Hepatocyte (in vitro differentiated cells): ENCODE results near the gene ALPL. TPM values are rescaled to one million over a fixed set of nuclear protein-coding genes. Genes with fewer than 3 reads are reported as not detected.

Experiments
- DNase-seq: peaks from one replicate; pipeline ENCODE4 v3.0.0-alpha.2; 2016; ENCODE audit warnings: low spot score
- H2AFZ ChIP-seq: fragments of 200-600 bp; sonication (generic); 2 replicates; pipeline ENCODE4 v1.6.0; 2016; ENCODE audit warnings: antibody characterized with exemption, mild to moderate bottlenecking
- H3K27ac ChIP-seq: fragments of 200-600 bp; sonication (generic); 2 replicates; pipeline ENCODE4 v1.5.1; 2016; ENCODE audit warnings: mild to moderate bottlenecking
- H3K27me3 ChIP-seq: fragments of 200-600 bp; sonication (generic); 2 replicates; pipeline ENCODE4 v1.6.1; 2016
- H3K36me3 ChIP-seq: fragments of 200-600 bp; sonication (generic); replicated peaks from 2 replicates; pipeline ENCODE4 v1.5.1; 2016; ENCODE audit warnings: low read depth; ENCODE audit not compliant: insufficient read depth
- H3K4me1 ChIP-seq: fragments of 200-600 bp; sonication (generic); 2 replicates; pipeline ENCODE4 v1.5.1; 2016; ENCODE audit warnings: mild to moderate bottlenecking, moderate library complexity; ENCODE audit not compliant: insufficient read depth
- H3K4me2 ChIP-seq: fragments of 200-600 bp; sonication (generic); 2 replicates; pipeline ENCODE4 v1.6.0; 2016
- H3K4me3 ChIP-seq: fragments of 200-600 bp; sonication (generic); 2 replicates; pipeline ENCODE4 v1.5.1; 2016; ENCODE audit warnings: mild to moderate bottlenecking
- H3K79me2 ChIP-seq: fragments of 200-600 bp; sonication (generic); 2 replicates; pipeline ENCODE4 v1.6.0; 2017; ENCODE audit warnings: mild to moderate bottlenecking
- H3K9me2 ChIP-seq: fragments of 200-600 bp; sonication (generic); replicated peaks from 2 replicates; pipeline ENCODE4 v1.6.0; 2017; ENCODE audit warnings: mild to moderate bottlenecking; ENCODE audit not compliant: insufficient read depth
- H3K9me3 ChIP-seq: fragments of 200-600 bp; sonication (generic); 2 replicates; pipeline ENCODE4 v1.5.1; 2016; ENCODE audit warnings: low read depth, mild to moderate bottlenecking
- H4K20me1 ChIP-seq: fragments of 200-600 bp; sonication (generic); 2 replicates; pipeline ENCODE4 v1.6.0; 2016; ENCODE audit warnings: mild to moderate bottlenecking; ENCODE audit not compliant: insufficient read depth, poor library complexity, severe bottlenecking
- EZH2 ChIP-seq: fragments of 200-600 bp; sonication (generic); IDR thresholded peaks from 2 replicates; pipeline ENCODE4 v1.6.1; 2016; ENCODE audit warnings: antibody characterized with exemption, mild to moderate bottlenecking, borderline replicate concordance
- EZH2phosphoT487 ChIP-seq: fragments of 200-600 bp; sonication (generic); IDR thresholded peaks from one replicate; pipeline ENCODE4 v1.6.1; 2018; ENCODE audit warnings: antibody characterized with exemption, mild to moderate bottlenecking, low read depth, moderate library complexity; ENCODE audit not compliant: unreplicated experiment, severe bottlenecking
- WGBS: methylation state at CpG from one replicate; pipeline ENCODE4 v1.1.6; 2016; ENCODE audit warnings: low lambda C conversion rate; ENCODE audit errors: missing lambda C conversion rate; 5-methylcytosine and 5-hydroxymethylcytosine counted together
- polyA plus RNA-seq: library from polyadenylated mRNA; unstranded; fragments of >200 nt; fragmentation: Nextera tagmentation; extraction: Ambion mirVana; gene quantifications from 2 replicates; pipeline ENCODE4 v1.2.1, GENCODE V29; 2016
- total RNA-seq: library from RNA; depleted of rRNA; stranded (reverse); fragments of >200 nt; gene quantifications from 2 replicates; pipeline ENCODE4 v1.2.3, GENCODE V29; 2014
- TF ChIP-seq, protein P1 (sequence below): fragments of 200-600 bp; sonication (generic); IDR thresholded peaks from 2 replicates; pipeline ENCODE4 v1.5.1; 2016; ENCODE audit warnings: antibody characterized with exemption, mild to moderate bottlenecking; ENCODE audit not compliant: poor library complexity

The ALPL gene
- total and polyA plus RNA-seq, 2 experiments from 2014 or later: 2.2 to 6.0 TPM

- Histone ChIP-seq H3K79me2 (no peaks in the 10 kb centered on the region), H3K4me2 (no peak overlapping the region), H3K27ac (no peak overlapping the region), H3K4me1 (no peaks in the 10 kb centered on the region), H3K9me3 (no peaks in the 10 kb centered on the region), H3K9me2 (no peaks in the 10 kb centered on the region), H4K20me1 (no peaks in the 10 kb centered on the region), H3K27me3 (peaks cover 8% of the 10 kb centered on the region), H3K4me3 (no peak overlapping the region), H3K36me3 (no peaks in the 10 kb centered on the region), H2AFZ (no peak overlapping the region)
- WGBS: 83% methylated on average over 11 of the region's 11 CpGs
- no peak for DNase-seq
- TF ChIP-seq, protein P1, sequence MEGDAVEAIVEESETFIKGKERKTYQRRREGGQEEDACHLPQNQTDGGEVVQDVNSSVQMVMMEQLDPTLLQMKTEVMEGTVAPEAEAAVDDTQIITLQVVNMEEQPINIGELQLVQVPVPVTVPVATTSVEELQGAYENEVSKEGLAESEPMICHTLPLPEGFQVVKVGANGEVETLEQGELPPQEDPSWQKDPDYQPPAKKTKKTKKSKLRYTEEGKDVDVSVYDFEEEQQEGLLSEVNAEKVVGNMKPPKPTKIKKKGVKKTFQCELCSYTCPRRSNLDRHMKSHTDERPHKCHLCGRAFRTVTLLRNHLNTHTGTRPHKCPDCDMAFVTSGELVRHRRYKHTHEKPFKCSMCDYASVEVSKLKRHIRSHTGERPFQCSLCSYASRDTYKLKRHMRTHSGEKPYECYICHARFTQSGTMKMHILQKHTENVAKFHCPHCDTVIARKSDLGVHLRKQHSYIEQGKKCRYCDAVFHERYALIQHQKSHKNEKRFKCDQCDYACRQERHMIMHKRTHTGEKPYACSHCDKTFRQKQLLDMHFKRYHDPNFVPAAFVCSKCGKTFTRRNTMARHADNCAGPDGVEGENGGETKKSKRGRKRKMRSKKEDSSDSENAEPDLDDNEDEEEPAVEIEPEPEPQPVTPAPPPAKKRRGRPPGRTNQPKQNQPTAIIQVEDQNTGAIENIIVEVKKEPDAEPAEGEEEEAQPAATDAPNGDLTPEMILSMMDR: no peak
- TF ChIP-seq EZH2 (no peak), EZH2phosphoT487 (no peak)
Observed at GRCh38 chr1:21546122-21546825, 37.1 kb downstream of the ALPL start.

GRCh38 chr1:21547876-21548275, 38.7 kb downstream of the ALPL start:
- Histone ChIP-seq H3K27me3 (peaks cover 8% of the 10 kb centered on the region), H3K4me1 (no peaks in the 10 kb centered on the region), H3K4me2 (no peak overlapping the region), H3K9me3 (no peaks in the 10 kb centered on the region), H4K20me1 (no peaks in the 10 kb centered on the region), H3K27ac (no peak overlapping the region), H3K36me3 (no peaks in the 10 kb centered on the region), H3K4me3 (no peak overlapping the region), H3K79me2 (no peaks in the 10 kb centered on the region), H3K9me2 (no peaks in the 10 kb centered on the region), H2AFZ (no peak overlapping the region)
- DNase-seq: no peak
- no peak for TF ChIP-seq EZH2
- TF ChIP-seq EZH2phosphoT487: no peak
- TF ChIP-seq, protein P1: no peak
- 83% methylated on average over 10 of the region's 11 CpGs for WGBS

- no peak overlapping the region for H2AFZ ChIP-seq
- no peaks in the 10 kb centered on the region for H4K20me1 ChIP-seq
- no peaks in the 10 kb centered on the region for H3K36me3 ChIP-seq
- no peak overlapping the region for H3K4me3 ChIP-seq
- H3K27ac ChIP-seq: no peak overlapping the region
- H3K9me3 ChIP-seq: no peaks in the 10 kb centered on the region
- H3K4me1 ChIP-seq: no peaks in the 10 kb centered on the region
- TF ChIP-seq EZH2phosphoT487: no peak
- TF ChIP-seq, protein P1: no peak
- no peak for TF ChIP-seq EZH2
- no peaks in the 10 kb centered on the region for H3K9me2 ChIP-seq
- WGBS: 86% methylated on average over 5 of the region's 5 CpGs
- H3K4me2 ChIP-seq: no peak overlapping the region
- DNase-seq: no peak
- no peaks in the 10 kb centered on the region for H3K79me2 ChIP-seq
- peaks cover 8% of the 10 kb centered on the region for H3K27me3 ChIP-seq
Observed at GRCh38 chr1:21550097-21550496, 40.9 kb downstream of the ALPL start.
